ENCODE measurements around the gene BTBD9. TPM values are rescaled to one million over a fixed set of nuclear protein-coding genes. Genes with fewer than 3 reads are reported as not detected.

Gene BTBD9
- total RNA-seq, 6 experiments from 2014 or later, result 4.5 to 7.5 (median 5.7) TPM

DNA sequence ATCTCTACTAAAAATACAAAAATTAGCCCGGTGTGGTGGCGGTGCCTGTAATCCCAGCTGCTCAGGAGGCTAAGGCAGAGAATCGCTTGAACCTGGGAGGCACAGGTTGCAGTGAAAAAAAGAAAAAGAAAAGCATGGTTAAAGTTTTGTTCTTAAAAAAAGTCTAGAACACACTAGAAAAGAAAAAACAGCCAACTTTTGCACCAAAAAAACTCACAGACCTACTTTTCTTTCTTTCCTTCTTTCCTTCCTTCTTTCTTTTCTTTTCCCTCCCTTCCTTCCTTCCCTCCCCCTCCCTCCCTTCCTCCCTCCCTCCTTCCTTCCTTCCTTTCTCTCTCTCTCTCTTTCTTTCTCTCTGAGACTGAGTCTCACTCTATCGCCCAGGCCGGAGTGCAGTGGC lies 204.4 kb downstream of the BTBD9 start:
- ATAC-seq (no peak), DNase-seq (no peak)
- 94% methylated on average over 5 of the region's 5 CpGs for WGBS (ENCODE audit: insufficient coverage, low coverage, low lambda C conversion rate, missing lambda C conversion rate)
- Histone ChIP-seq H3K27me3 (no peaks in the 10 kb centered on the region), H3K9me3 (no peaks in the 10 kb centered on the region), H3K27ac (no peak overlapping the region), H3K4me3 (no peak overlapping the region), H3K36me3 (no peaks in the 10 kb centered on the region), H3K4me1 (no peaks in the 10 kb centered on the region)
- intact Hi-C loops (cut with DNase I), result no loop called here
- TF ChIP-seq, protein P1, sequence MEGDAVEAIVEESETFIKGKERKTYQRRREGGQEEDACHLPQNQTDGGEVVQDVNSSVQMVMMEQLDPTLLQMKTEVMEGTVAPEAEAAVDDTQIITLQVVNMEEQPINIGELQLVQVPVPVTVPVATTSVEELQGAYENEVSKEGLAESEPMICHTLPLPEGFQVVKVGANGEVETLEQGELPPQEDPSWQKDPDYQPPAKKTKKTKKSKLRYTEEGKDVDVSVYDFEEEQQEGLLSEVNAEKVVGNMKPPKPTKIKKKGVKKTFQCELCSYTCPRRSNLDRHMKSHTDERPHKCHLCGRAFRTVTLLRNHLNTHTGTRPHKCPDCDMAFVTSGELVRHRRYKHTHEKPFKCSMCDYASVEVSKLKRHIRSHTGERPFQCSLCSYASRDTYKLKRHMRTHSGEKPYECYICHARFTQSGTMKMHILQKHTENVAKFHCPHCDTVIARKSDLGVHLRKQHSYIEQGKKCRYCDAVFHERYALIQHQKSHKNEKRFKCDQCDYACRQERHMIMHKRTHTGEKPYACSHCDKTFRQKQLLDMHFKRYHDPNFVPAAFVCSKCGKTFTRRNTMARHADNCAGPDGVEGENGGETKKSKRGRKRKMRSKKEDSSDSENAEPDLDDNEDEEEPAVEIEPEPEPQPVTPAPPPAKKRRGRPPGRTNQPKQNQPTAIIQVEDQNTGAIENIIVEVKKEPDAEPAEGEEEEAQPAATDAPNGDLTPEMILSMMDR (IDR thresholded peaks at IDR 0.05), result no peak
- no peak for TF ChIP-seq POLR2A (IDR thresholded peaks at IDR 0.05)

DNA sequence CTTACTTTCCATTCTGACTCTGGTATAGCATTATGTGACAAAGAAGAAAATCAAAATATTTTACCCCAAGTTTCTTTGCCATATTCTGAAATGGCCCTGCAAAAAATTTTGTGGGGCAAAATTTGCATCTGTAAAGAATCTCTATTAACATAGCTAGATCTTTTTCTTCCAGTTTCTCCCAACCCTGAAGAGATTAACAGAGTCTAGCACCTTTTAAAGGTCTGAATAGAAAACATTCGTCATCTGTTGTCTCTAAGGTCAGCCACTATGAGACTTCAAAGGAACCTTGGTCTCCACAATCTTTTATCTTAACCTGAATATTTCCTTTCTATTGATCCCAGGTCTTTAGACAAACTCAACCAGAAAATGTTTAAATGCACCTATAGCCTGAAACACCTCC lies 205.7 kb downstream of the BTBD9 start:
- TF ChIP-seq, protein P1 (IDR thresholded peaks at IDR 0.05), result no peak
- TF ChIP-seq POLR2A (IDR thresholded peaks at IDR 0.05), result no peak
- no peaks in the 10 kb centered on the region for H3K36me3 ChIP-seq
- H3K4me1 ChIP-seq, result no peaks in the 10 kb centered on the region
- no peaks in the 10 kb centered on the region for H3K27me3 ChIP-seq
- H3K4me3 ChIP-seq, result no peak overlapping the region
- intact Hi-C loops (cut with DNase I), result no loop called here
- 82% methylated on average over 1 of the region's 1 CpG for WGBS (ENCODE audit: insufficient coverage, low coverage, low lambda C conversion rate, missing lambda C conversion rate)
- ATAC-seq, result no peak
- no peaks in the 10 kb centered on the region for H3K9me3 ChIP-seq
- no peak for DNase-seq
- H3K27ac ChIP-seq, result no peak overlapping the region

DNA sequence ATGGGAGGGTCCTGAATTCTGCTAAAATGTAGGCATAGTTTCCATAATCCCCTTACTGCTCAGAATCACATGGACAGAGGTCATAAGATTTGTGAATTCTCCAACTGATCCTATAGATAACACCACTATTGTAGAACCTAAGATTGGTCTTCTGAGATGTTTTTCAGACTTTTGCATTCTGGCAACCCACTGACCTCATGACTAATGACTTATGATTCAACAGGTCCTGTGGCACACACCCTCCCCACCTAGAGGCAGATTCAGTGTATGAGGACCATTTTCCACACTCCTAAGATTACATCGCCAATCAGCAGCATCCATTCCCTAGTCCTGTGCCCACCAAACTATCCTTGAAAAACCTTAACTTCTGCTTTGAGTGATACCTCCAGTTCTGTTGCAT lies 207.2 kb downstream of the BTBD9 start:
- H3K27ac ChIP-seq, result no peak overlapping the region
- no peak for TF ChIP-seq POLR2A (IDR thresholded peaks at IDR 0.05)
- TF ChIP-seq, protein P1 (IDR thresholded peaks at IDR 0.05), result no peak
- H3K36me3 ChIP-seq, result no peaks in the 10 kb centered on the region
- no peak overlapping the region for H3K4me3 ChIP-seq
- H3K27me3 ChIP-seq, result no peaks in the 10 kb centered on the region
- no peaks in the 10 kb centered on the region for H3K9me3 ChIP-seq
- DNase-seq (no peak), ATAC-seq (no peak)
- no peaks in the 10 kb centered on the region for H3K4me1 ChIP-seq
- WGBS (ENCODE audit: insufficient coverage, low coverage, low lambda C conversion rate, missing lambda C conversion rate), result no CpG with 5 or more reads among the region's 1 CpG
- intact Hi-C loops (cut with DNase I), result no loop called here

DNA sequence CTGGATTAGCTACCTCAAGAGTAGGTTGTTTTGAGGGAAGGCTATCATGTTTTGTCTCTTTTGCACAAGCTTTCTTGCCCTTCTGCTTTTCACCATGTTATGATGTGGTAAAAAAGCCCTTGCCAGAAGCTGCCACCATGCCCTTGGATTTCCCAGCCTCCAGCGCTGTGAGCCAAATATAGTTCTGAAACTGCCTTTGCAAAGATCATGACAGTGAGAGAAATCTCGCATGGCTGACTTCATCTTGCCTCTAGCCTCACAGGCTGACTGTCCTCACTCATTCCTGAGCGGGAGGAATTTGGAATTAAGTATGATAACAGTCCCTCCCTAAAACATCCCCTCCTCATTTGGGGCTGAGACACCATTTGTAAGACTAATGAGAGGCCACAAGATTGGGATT lies 207.7 kb downstream of the BTBD9 start:
- no peaks in the 10 kb centered on the region for H3K4me1 ChIP-seq
- 90% methylated on average over 3 of the region's 3 CpGs for whole genome bisulfite sequencing (ENCODE audit: insufficient coverage, low coverage, low lambda C conversion rate, missing lambda C conversion rate)
- ATAC-seq, result no peak

More for the DNA sequence above, 207.7 kb downstream of the BTBD9 start:
- no peaks in the 10 kb centered on the region for H3K27me3 ChIP-seq
- intact Hi-C loops (cut with DNase I), result no loop called here
- H3K4me3 ChIP-seq, result no peak overlapping the region
- H3K9me3 ChIP-seq, result no peaks in the 10 kb centered on the region
- H3K27ac ChIP-seq, result no peak overlapping the region
- H3K36me3 ChIP-seq, result no peaks in the 10 kb centered on the region
- DNase-seq, result no peak
- TF ChIP-seq, protein P1 (IDR thresholded peaks at IDR 0.05), result no peak
